ENCODE measurements around the gene TRIP4. TPM values are rescaled to one million over a fixed set of nuclear protein-coding genes. Genes with fewer than 3 reads are reported as not detected.
"Not testable (repeated sequence)": the region's sequence is repeated elsewhere in the genome, so short reads cannot be mapped to it uniquely, and the experiment has no call there.

Gene TRIP4
- total and polyA plus RNA-seq, 2 of the 8 experiments (the other 6 are each of a cell fraction or from before 2014, with no cell fraction given), result 6.2 to 18.9 TPM

DNA sequence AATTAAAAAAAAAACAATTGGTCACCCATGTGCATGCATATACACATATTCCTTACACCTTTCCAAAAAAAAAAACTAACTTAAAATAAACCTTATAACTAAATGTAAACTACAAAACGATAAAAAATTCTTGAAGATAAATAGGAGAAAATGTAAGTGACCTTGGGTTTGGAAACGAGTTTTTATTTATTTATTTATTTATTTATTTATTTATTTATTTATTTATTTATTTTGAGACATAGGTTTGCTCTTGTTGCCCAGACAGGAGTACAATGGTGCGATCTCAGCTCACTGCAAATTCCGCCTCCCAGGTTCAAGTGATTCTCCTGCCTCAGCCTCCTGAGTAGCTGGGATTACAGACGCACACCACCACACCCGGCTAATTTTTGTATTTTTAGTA lies 41.4 kb upstream of the TRIP4 start:
- H2BK15ac ChIP-seq (ENCODE audit: low read length); H2BK5ac ChIP-seq (ENCODE audit: low read depth, low read length); H3K27me3 ChIP-seq (replicated peaks in 1 of 4; ENCODE audit: control insufficient read depth in 3 of 4, extremely low read depth in 1 of 4, insufficient read depth in 3 of 4, low read length in 3 of 4); H4K20me1 ChIP-seq (replicated peaks in 1 of 2; ENCODE audit: control insufficient read depth in 1 of 2, insufficient read depth in 2 of 2, low read length in 2 of 2); H3K9me3 ChIP-seq (ENCODE audit: insufficient read depth in 2 of 2, low read depth in 1 of 2, low read length in 1 of 2); H2BK20ac ChIP-seq (ENCODE audit: low read length); H3K56ac ChIP-seq (replicated peaks; ENCODE audit: insufficient read length, low read depth, low read length); H3K23me2 ChIP-seq (ENCODE audit: low read depth, low read length); H4K5ac ChIP-seq (ENCODE audit: insufficient read length, low read depth, low read length); H3K27ac ChIP-seq (ENCODE audit: low read depth, low read length); H3K18ac ChIP-seq (ENCODE audit: extremely low read depth, low read length); FAIRE-seq; H3K14ac ChIP-seq (ENCODE audit: insufficient read length); CTCF ChIA-PET (ENCODE audit: partially characterized antibody); H3K79me1 ChIP-seq (ENCODE audit: low read depth, low read length); H3K9ac ChIP-seq (replicated peaks in 1 of 4; ENCODE audit: extremely low read depth in 1 of 4, low read depth in 3 of 4, low read length in 3 of 4); H4K8ac ChIP-seq (ENCODE audit: extremely low read depth, insufficient read depth, low read length); H2AK5ac ChIP-seq (ENCODE audit: low read depth, low read length); H2BK12ac ChIP-seq (ENCODE audit: low read depth, low read length); H3K23ac ChIP-seq (ENCODE audit: insufficient read length); H3K36me3 ChIP-seq (ENCODE audit: control insufficient read depth in 2 of 4, insufficient read depth in 4 of 4, low read length in 3 of 4); H3K4me1 ChIP-seq (replicated peaks in 1 of 4; ENCODE audit: control insufficient read depth in 3 of 4, insufficient read depth in 4 of 4, low read length in 3 of 4); H3K4me2 ChIP-seq (ENCODE audit: insufficient read depth in 1 of 2, low read depth in 2 of 2, low read length in 2 of 2); H4K91ac ChIP-seq (replicated peaks; ENCODE audit: insufficient read length, low read length); DNase-seq (ENCODE audit: low read depth in 1 of 2, low spot score in 2 of 2); H3K4ac ChIP-seq (replicated peaks; ENCODE audit: insufficient read length, low read depth, low read length); H3K4me3 ChIP-seq (ENCODE audit: extremely low read depth in 1 of 4, insufficient read depth in 2 of 4, low read depth in 3 of 4, low read length in 4 of 4); H2AFZ ChIP-seq (ENCODE audit: low read length); H2BK120ac ChIP-seq (replicated peaks; ENCODE audit: low read depth, low read length): not testable (repeated sequence)
- peaks cover 0 to 45% of the 10 kb centered on the region in 2 experiments; a peak in 2 of 4 replicates for H3K79me2 ChIP-seq (ENCODE audit: control insufficient read depth in 1 of 2, insufficient read depth in 2 of 2, low read length in 2 of 2)
- POLR2A ChIA-PET (ENCODE audit: partially characterized antibody), result interaction anchor here (0.6 kb wide), 1 partner anchor 357 kb away, joined by 3 read pairs; no protein-coding TSS in a partner anchor
- 91 to 100% methylated on average over 1 to 6 of the region's 6 CpGs for WGBS, 2 experiments (ENCODE audit: extremely low coverage in 1 of 2, insufficient coverage in 1 of 2, insufficient read length in 1 of 2, insufficient replicate concordance in 2 of 2, low coverage in 1 of 2, low lambda C conversion rate in 2 of 2, missing lambda C conversion rate in 1 of 2)
